Endodermal cell (in vitro differentiated cells): ENCODE measurements around the gene KRTAP10-5. TPM values are rescaled to one million over a fixed set of nuclear protein-coding genes. Genes with fewer than 3 reads are reported as not detected.
A peak's percentile ranks its signal among the peaks of the same experiment; 100 is the strongest.

Experiments used
- DNase-seq: peaks from one replicate; pipeline ENCODE4 v3.0.0-alpha.2; 2017
- H3K27ac ChIP-seq: 2 replicates; pipeline ENCODE4 v1.5.1; 2013; ENCODE audit warnings: mild to moderate bottlenecking, low read depth, low read length, moderate library complexity
- H3K27me3 ChIP-seq: 2 replicates; pipeline ENCODE4 v1.6.1; 2013; ENCODE audit warnings: mild to moderate bottlenecking, low read length, moderate library complexity; ENCODE audit not compliant: insufficient read depth, control insufficient read depth, poor library complexity, severe bottlenecking
- H3K36me3 ChIP-seq: 2 replicates; pipeline ENCODE4 v1.7.0; 2013; ENCODE audit warnings: mild to moderate bottlenecking, low read length, moderate library complexity; ENCODE audit not compliant: control insufficient read depth, insufficient read depth
- H3K4me1 ChIP-seq: one replicate; pipeline ENCODE4 v1.7.0; 2013; ENCODE audit warnings: low read length; ENCODE audit not compliant: control insufficient read depth, insufficient read depth
- H3K4me3 ChIP-seq: 2 replicates; pipeline ENCODE4 v1.5.1; 2013; ENCODE audit warnings: mild to moderate bottlenecking, low read length, moderate library complexity
- H3K9ac ChIP-seq: 2 replicates; pipeline ENCODE4 v1.6.1; 2013; ENCODE audit warnings: mild to moderate bottlenecking, low read length, moderate library complexity; ENCODE audit not compliant: poor library complexity, severe bottlenecking; ENCODE audit errors: extremely low read depth
- H3K9me3 ChIP-seq: 2 replicates; pipeline ENCODE4 v1.6.1; 2013; ENCODE audit warnings: mild to moderate bottlenecking, low read length, moderate library complexity; ENCODE audit not compliant: control insufficient read depth
- H3K27ac Mint-ChIP-seq: 2 replicates; pipeline ENCODE4 v1.8.0; 2020; ENCODE audit warnings: mixed read lengths
- H3K27me3 Mint-ChIP-seq: 2 replicates; pipeline ENCODE4 v1.8.0; 2021; ENCODE audit warnings: mild to moderate bottlenecking, mixed read lengths; ENCODE audit not compliant: insufficient read depth
- H3K36me3 Mint-ChIP-seq: 2 replicates; pipeline ENCODE4 v1.8.0; 2020; ENCODE audit warnings: low read depth, mixed read lengths
- H3K4me1 Mint-ChIP-seq: 2 replicates; pipeline ENCODE4 v1.8.0; 2020; ENCODE audit warnings: mixed read lengths
- H3K4me3 Mint-ChIP-seq: 2 replicates; pipeline ENCODE4 v1.8.0; 2020; ENCODE audit warnings: mild to moderate bottlenecking, moderate library complexity, mixed read lengths
- H3K9me3 Mint-ChIP-seq: 2 replicates; pipeline ENCODE4 v1.8.0; 2020; ENCODE audit warnings: mild to moderate bottlenecking, mixed read lengths
- CTCF ChIP-seq: fragments of 200-600 bp; sonication (generic); conservative IDR thresholded peaks from 2 replicates; pipeline ENCODE4 v1.5.0; 2021; ENCODE audit warnings: antibody characterized with exemption, mild to moderate bottlenecking
- WGBS, 2 experiments: methylation state at CpG; one replicate each; pipeline versions ENCODE4 v1.1.5 to v1.1.7; 2013; ENCODE audit warnings: missing lambda C conversion rate in 2 of 2, mixed read lengths in 1 of 2; ENCODE audit not compliant: insufficient coverage in 1 of 2, insufficient read length in 1 of 2; 5-methylcytosine and 5-hydroxymethylcytosine counted together
- total RNA-seq, 2 donors: library from RNA; stranded (reverse); fragmentation: NEBNext Ultra II Directional in 1 of 2; extraction: Animal tissue kit (Norgen Biotek cat#: 25700) in 1 of 2; gene quantifications; 2 replicates in 1 of 2; 3 replicates in 1 of 2; pipeline ENCODE4 v1.2.1, GENCODE V29; 2021

KRTAP10-5 gene
- total RNA-seq, 2 donors from 2014 or later: not detected

- 85 to 89% methylated on average over 7 of the region's 7 CpGs for WGBS, 2 experiments
- H3K27ac ChIP-seq: no peak overlapping the region
- no peak overlapping the region for H3K4me3 ChIP-seq
- peaks cover 7% of the 10 kb centered on the region for H3K4me1 Mint-ChIP-seq
- TF ChIP-seq CTCF: no peak
- peaks cover 3% of the 10 kb centered on the region for H3K36me3 Mint-ChIP-seq
- peaks cover 34% of the 10 kb centered on the region for H3K9me3 Mint-ChIP-seq
- peaks cover 8% of the 10 kb centered on the region for H3K27me3 Mint-ChIP-seq
- H3K4me1 ChIP-seq: no peaks in the 10 kb centered on the region
- H3K9me3 ChIP-seq: peaks cover 21% of the 10 kb centered on the region
- no peak overlapping the region for H3K9ac ChIP-seq
- no peaks in the 10 kb centered on the region for H3K27me3 ChIP-seq
- H3K36me3 ChIP-seq: no peaks in the 10 kb centered on the region
- H3K4me3 Mint-ChIP-seq: no peak overlapping the region
- H3K27ac Mint-ChIP-seq: no peak overlapping the region
- DNase-seq: no peak
Measured at GRCh38 chr21:44579833-44580144, 615 bp downstream of the KRTAP10-5 start.

- Mint-ChIP-seq H3K4me3 (no peak overlapping the region), H3K4me1 (peaks cover 8% of the 10 kb centered on the region), H3K9me3 (peaks cover 34% of the 10 kb centered on the region), H3K27ac (no peak overlapping the region), H3K27me3 (peaks cover 8% of the 10 kb centered on the region), H3K36me3 (peaks cover 3% of the 10 kb centered on the region)
- no peak overlapping the region for H3K9ac ChIP-seq
- DNase-seq: peak; percentile 26
- H3K27ac ChIP-seq: no peak overlapping the region
- no peaks in the 10 kb centered on the region for H3K27me3 ChIP-seq
- TF ChIP-seq CTCF: no peak
- no peak overlapping the region for H3K4me3 ChIP-seq
- H3K9me3 ChIP-seq: peaks cover 21% of the 10 kb centered on the region
- no peaks in the 10 kb centered on the region for H3K36me3 ChIP-seq
- no peaks in the 10 kb centered on the region for H3K4me1 ChIP-seq
- 89 to 97% methylated on average over 8 to 22 of the region's 22 CpGs for WGBS, 2 experiments
Measured at GRCh38 chr21:44579056-44579832, 1.2 kb downstream of the KRTAP10-5 start.

DNA sequence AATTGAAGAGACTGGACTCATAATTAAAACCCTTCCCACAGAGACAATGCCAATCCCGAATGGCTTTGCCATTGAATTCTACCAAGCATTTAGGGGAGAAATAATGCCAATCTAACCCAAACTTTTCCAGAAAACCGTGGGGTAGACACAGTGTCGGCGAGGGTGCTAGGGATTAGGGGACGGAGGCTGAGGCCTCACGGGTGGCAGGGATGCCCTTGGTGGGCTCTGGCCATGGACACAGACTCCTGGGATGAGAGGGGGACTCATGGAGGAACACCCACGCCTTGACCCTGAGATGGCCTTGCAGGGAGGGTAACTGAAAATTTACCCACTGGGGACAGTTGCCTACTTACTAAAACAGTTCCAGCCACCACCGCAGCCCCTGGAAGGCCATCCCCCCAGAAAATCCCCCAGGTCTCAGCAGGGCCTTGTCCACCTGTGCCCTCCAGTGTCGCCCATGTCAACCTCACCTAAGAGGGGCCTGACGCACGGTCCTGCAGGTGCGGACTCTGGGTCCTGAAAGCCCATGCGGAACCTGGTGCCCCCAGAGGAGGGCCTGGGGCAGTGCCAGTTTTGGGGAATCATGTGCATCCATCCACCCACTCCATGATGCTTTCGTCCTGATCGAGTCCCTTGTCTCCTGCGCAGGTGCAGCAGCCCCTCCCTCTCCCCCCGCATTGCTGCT is 1.9 kb downstream of the KRTAP10-5 start:
- WGBS, 2 experiments: 93 to 100% methylated on average over 4 to 17 of the region's 17 CpGs
- Histone ChIP-seq H3K9ac (no peak overlapping the region), H3K4me3 (no peak overlapping the region), H3K27me3 (no peaks in the 10 kb centered on the region), H3K27ac (no peak overlapping the region), H3K9me3 (peaks cover 21% of the 10 kb centered on the region), H3K36me3 (no peaks in the 10 kb centered on the region), H3K4me1 (no peaks in the 10 kb centered on the region)
- DNase-seq: peak; percentile 21
- peaks cover 8% of the 10 kb centered on the region for H3K27me3 Mint-ChIP-seq
- TF ChIP-seq CTCF: no peak
- H3K4me3 Mint-ChIP-seq: no peak overlapping the region
- H3K4me1 Mint-ChIP-seq: peaks cover 8% of the 10 kb centered on the region
- peaks cover 3% of the 10 kb centered on the region for H3K36me3 Mint-ChIP-seq
- H3K9me3 Mint-ChIP-seq: peaks cover 34% of the 10 kb centered on the region
- no peak overlapping the region for H3K27ac Mint-ChIP-seq
